HL-60 (cell line): Measurements from ENCODE around the gene DPM1.

Experiments
- DNase-seq, 2 experiments: peaks; one replicate each; pipeline ENCODE4 v3.0.0-alpha.2; 2010 to 2020; ENCODE audit warnings: low read depth in 1 of 2, low spot score in 1 of 2
- H3K27ac ChIP-seq: fragments of 250-450 bp; sonication (Bioruptor Pico); replicated peaks from 2 replicates; pipeline ENCODE4 v1.5.1; 2020; ENCODE audit warnings: mild to moderate bottlenecking, moderate library complexity
- H3K27me3 ChIP-seq: fragments of 250-450 bp; sonication (Bioruptor Pico); 2 replicates; pipeline ENCODE4 v1.5.1; 2021; ENCODE audit warnings: mild to moderate bottlenecking, moderate library complexity; ENCODE audit not compliant: insufficient read depth, poor library complexity, severe bottlenecking
- H3K4me3 ChIP-seq: replicated peaks from 2 replicates; pipeline ENCODE4 v1.5.1; 2011; ENCODE audit warnings: mild to moderate bottlenecking, control low read depth, low read length; ENCODE audit not compliant: insufficient read depth
- GABPA ChIP-seq: IDR thresholded peaks from 2 replicates; pipeline ENCODE4 v1.6.1; 2012; ENCODE audit warnings: low read depth
- POLR2AphosphoS5 ChIP-seq: IDR thresholded peaks from 2 replicates; pipeline ENCODE4 v1.6.1; 2012; ENCODE audit warnings: low read depth
- SPI1 ChIP-seq: IDR thresholded peaks from 2 replicates; pipeline ENCODE4 v1.6.1; 2012; ENCODE audit warnings: low read depth, mild to moderate bottlenecking, borderline replicate concordance
- TF ChIP-seq, protein P1 (sequence below): IDR thresholded peaks from 2 replicates; pipeline ENCODE4 v1.6.1; 2012; ENCODE audit warnings: low read depth; ENCODE audit not compliant: insufficient replicate concordance
- TF ChIP-seq, protein P2 (sequence below): IDR thresholded peaks from one replicate; pipeline ENCODE4 v1.5.1; 2011; ENCODE audit warnings: low read length, control low read depth, inconsistent platforms; ENCODE audit not compliant: insufficient read depth

Gene DPM1

DNA sequence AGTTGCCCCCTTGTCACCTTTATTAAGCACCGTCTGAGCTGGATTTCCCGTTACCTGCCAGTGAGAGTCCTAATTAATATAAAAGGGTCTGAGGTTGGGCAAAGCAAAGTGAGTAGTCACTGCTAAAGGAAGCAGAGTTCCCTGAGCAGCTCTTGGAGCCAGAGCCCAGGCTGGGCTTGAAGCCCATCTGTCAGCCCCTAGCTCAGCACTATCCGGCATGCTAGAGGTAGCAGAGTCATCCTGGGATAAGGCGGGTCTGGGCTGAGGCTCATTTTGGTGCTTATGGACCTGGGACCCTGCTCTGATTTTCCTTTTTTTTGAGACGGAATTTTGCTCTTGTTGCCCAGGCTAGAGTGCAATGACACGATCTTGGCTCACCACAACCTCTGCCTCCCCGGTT is 73.3 kb downstream of the DPM1 start:
- Histone ChIP-seq H3K27ac (no peak overlapping the region), H3K27me3 (no peaks in the 10 kb centered on the region), H3K4me3 (no peak overlapping the region)
- no peak for DNase-seq
- TF ChIP-seq, protein P1, sequence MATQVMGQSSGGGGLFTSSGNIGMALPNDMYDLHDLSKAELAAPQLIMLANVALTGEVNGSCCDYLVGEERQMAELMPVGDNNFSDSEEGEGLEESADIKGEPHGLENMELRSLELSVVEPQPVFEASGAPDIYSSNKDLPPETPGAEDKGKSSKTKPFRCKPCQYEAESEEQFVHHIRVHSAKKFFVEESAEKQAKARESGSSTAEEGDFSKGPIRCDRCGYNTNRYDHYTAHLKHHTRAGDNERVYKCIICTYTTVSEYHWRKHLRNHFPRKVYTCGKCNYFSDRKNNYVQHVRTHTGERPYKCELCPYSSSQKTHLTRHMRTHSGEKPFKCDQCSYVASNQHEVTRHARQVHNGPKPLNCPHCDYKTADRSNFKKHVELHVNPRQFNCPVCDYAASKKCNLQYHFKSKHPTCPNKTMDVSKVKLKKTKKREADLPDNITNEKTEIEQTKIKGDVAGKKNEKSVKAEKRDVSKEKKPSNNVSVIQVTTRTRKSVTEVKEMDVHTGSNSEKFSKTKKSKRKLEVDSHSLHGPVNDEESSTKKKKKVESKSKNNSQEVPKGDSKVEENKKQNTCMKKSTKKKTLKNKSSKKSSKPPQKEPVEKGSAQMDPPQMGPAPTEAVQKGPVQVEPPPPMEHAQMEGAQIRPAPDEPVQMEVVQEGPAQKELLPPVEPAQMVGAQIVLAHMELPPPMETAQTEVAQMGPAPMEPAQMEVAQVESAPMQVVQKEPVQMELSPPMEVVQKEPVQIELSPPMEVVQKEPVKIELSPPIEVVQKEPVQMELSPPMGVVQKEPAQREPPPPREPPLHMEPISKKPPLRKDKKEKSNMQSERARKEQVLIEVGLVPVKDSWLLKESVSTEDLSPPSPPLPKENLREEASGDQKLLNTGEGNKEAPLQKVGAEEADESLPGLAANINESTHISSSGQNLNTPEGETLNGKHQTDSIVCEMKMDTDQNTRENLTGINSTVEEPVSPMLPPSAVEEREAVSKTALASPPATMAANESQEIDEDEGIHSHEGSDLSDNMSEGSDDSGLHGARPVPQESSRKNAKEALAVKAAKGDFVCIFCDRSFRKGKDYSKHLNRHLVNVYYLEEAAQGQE: no peak
- TF ChIP-seq GABPA (no peak), POLR2AphosphoS5 (no peak), SPI1 (no peak)
- TF ChIP-seq, protein P2, sequence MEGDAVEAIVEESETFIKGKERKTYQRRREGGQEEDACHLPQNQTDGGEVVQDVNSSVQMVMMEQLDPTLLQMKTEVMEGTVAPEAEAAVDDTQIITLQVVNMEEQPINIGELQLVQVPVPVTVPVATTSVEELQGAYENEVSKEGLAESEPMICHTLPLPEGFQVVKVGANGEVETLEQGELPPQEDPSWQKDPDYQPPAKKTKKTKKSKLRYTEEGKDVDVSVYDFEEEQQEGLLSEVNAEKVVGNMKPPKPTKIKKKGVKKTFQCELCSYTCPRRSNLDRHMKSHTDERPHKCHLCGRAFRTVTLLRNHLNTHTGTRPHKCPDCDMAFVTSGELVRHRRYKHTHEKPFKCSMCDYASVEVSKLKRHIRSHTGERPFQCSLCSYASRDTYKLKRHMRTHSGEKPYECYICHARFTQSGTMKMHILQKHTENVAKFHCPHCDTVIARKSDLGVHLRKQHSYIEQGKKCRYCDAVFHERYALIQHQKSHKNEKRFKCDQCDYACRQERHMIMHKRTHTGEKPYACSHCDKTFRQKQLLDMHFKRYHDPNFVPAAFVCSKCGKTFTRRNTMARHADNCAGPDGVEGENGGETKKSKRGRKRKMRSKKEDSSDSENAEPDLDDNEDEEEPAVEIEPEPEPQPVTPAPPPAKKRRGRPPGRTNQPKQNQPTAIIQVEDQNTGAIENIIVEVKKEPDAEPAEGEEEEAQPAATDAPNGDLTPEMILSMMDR: no peak
